WTC11 (cell line): ENCODE results near the gene GDF7. TPM values are rescaled to one million over a fixed set of nuclear protein-coding genes. Genes with fewer than 3 reads are reported as not detected.

Experiments used
- ATAC-seq: fragments of 200-7000 bp; cut with Tn5 transposase; 2 replicates; pipeline ENCODE4 v1.10.0; 2021; ENCODE audit warnings: mild to moderate bottlenecking, moderate library complexity
- CTCF ChIA-PET: fragments of 300-600 bp; sonication (Branson Sonifier 250); formaldehyde crosslinking; loops from one replicate; lab custom pipeline; 2021; ENCODE audit warnings: antibody characterized with exemption; lab: Charles Lee
- POLR2A ChIA-PET: fragments of 350-600 bp; sonication (Branson Sonifier 250); formaldehyde crosslinking; loops from one replicate; lab custom pipeline; 2021; ENCODE audit warnings: antibody characterized with exemption; lab: Charles Lee
- DNase-seq: peaks from one replicate; pipeline ENCODE4 v3.0.0; 2021; ENCODE audit warnings: low spot score
- H3K27ac Mint-ChIP-seq: 2 replicates; pipeline ENCODE4 v1.8.0; 2021; ENCODE audit warnings: mixed read lengths
- H3K27me3 Mint-ChIP-seq: 2 replicates; pipeline ENCODE4 v1.8.0; 2021; ENCODE audit warnings: low read depth, mild to moderate bottlenecking, moderate library complexity, mixed read lengths
- H3K36me3 Mint-ChIP-seq: 2 replicates; pipeline ENCODE4 v1.8.0; 2021; ENCODE audit warnings: mixed read lengths
- H3K4me1 Mint-ChIP-seq: 2 replicates; pipeline ENCODE4 v1.8.0; 2022; ENCODE audit warnings: mixed read lengths
- H3K4me3 Mint-ChIP-seq: 2 replicates; pipeline ENCODE4 v1.8.0; 2021; ENCODE audit warnings: mild to moderate bottlenecking, moderate library complexity, mixed read lengths
- H3K9me3 Mint-ChIP-seq: 2 replicates; pipeline ENCODE4 v1.8.0; 2021; ENCODE audit warnings: mixed read lengths
- E2F5 ChIP-seq: sonication (generic); formaldehyde crosslinking; IDR thresholded peaks from 2 replicates; pipeline ENCODE4 v1.8.1; 2022; ENCODE audit warnings: mild to moderate bottlenecking, moderate library complexity, missing genetic modification reagents
- ELF4 ChIP-seq: sonication (generic); formaldehyde crosslinking; IDR thresholded peaks from 2 replicates; pipeline ENCODE4 v1.8.1; 2022; ENCODE audit warnings: low read depth, mild to moderate bottlenecking, moderate library complexity, missing genetic modification reagents
- EMX1 ChIP-seq: fragments of 250-450 bp; sonication (Bioruptor Pico); IDR thresholded peaks from 2 replicates; pipeline ENCODE4 v1.8.0; 2021; ENCODE audit warnings: mild to moderate bottlenecking
- FOXJ3 ChIP-seq: sonication (generic); formaldehyde crosslinking; IDR thresholded peaks from 2 replicates; pipeline ENCODE4 v1.9.0; 2021; ENCODE audit warnings: missing genetic modification reagents, mild to moderate bottlenecking, borderline replicate concordance
- GTF2I ChIP-seq: fragments of 250-450 bp; sonication (Bioruptor Pico); conservative IDR thresholded peaks from 2 replicates; pipeline ENCODE4 v1.4.0; 2021; ENCODE audit warnings: mild to moderate bottlenecking
- IRF1 ChIP-seq: sonication (generic); formaldehyde crosslinking; IDR thresholded peaks from 2 replicates; pipeline ENCODE4 v1.8.0; 2023; ENCODE audit warnings: missing genetic modification reagents
- IRF2 ChIP-seq: sonication (generic); formaldehyde crosslinking; IDR thresholded peaks from 2 replicates; pipeline ENCODE4 v1.8.0; 2022; ENCODE audit warnings: low read depth, missing genetic modification reagents, borderline replicate concordance
- JAZF1 ChIP-seq: fragments of 250-450 bp; sonication (Bioruptor Pico); IDR thresholded peaks from 2 replicates; pipeline ENCODE4 v1.9.0; 2021; ENCODE audit warnings: moderate library complexity, mild to moderate bottlenecking, inconsistent platforms
- JUN ChIP-seq: sonication (generic); formaldehyde crosslinking; IDR thresholded peaks from 2 replicates; pipeline ENCODE4 v1.8.0; 2023; ENCODE audit warnings: mild to moderate bottlenecking, missing genetic modification reagents
- MLX ChIP-seq: sonication (generic); formaldehyde crosslinking; IDR thresholded peaks from 2 replicates; pipeline ENCODE4 v1.8.1; 2023; ENCODE audit warnings: mild to moderate bottlenecking, missing genetic modification reagents, moderate library complexity
- NR1H2 ChIP-seq: sonication (generic); formaldehyde crosslinking; IDR thresholded peaks from 2 replicates; pipeline ENCODE4 v1.9.0; 2021; ENCODE audit warnings: mild to moderate bottlenecking, moderate library complexity, missing genetic modification reagents
- NR2C2 ChIP-seq: sonication (generic); formaldehyde crosslinking; IDR thresholded peaks from 2 replicates; pipeline ENCODE4 v1.8.0; 2022; ENCODE audit warnings: mild to moderate bottlenecking, missing genetic modification reagents
- RELA ChIP-seq: sonication (generic); formaldehyde crosslinking; IDR thresholded peaks from 2 replicates; pipeline ENCODE4 v1.8.1; 2022; ENCODE audit warnings: missing genetic modification reagents, mild to moderate bottlenecking, borderline replicate concordance
- RORB ChIP-seq: fragments of 250-450 bp; sonication (Bioruptor Pico); IDR thresholded peaks from 2 replicates; pipeline ENCODE4 v1.9.0; 2021; ENCODE audit warnings: mild to moderate bottlenecking
- TEAD1 ChIP-seq: sonication (generic); formaldehyde crosslinking; IDR thresholded peaks from 2 replicates; pipeline ENCODE4 v1.8.0; 2022; ENCODE audit warnings: mild to moderate bottlenecking, missing genetic modification reagents
- ZBTB21 ChIP-seq: sonication (generic); formaldehyde crosslinking; IDR thresholded peaks from 2 replicates; pipeline ENCODE4 v1.8.1; 2023; ENCODE audit warnings: mild to moderate bottlenecking, missing genetic modification reagents, borderline replicate concordance
- ZNF263 ChIP-seq: sonication (generic); formaldehyde crosslinking; IDR thresholded peaks from 2 replicates; pipeline ENCODE4 v1.8.1; 2022; ENCODE audit warnings: low read depth, mild to moderate bottlenecking, moderate library complexity, missing genetic modification reagents
- ZNF425 ChIP-seq: fragments of 250-450 bp; sonication (Bioruptor Pico); conservative IDR thresholded peaks from 2 replicates; pipeline ENCODE4 v1.9.0; 2021; ENCODE audit warnings: mild to moderate bottlenecking
- total RNA-seq: library from RNA; stranded (reverse); gene quantifications from 3 replicates; pipeline ENCODE4 v1.2.3, GENCODE V29; 2021
- TF ChIP-seq, protein P1 (sequence below): sonication (generic); formaldehyde crosslinking; IDR thresholded peaks from 2 replicates; pipeline ENCODE4 v1.8.0; 2023; ENCODE audit warnings: mild to moderate bottlenecking, missing genetic modification reagents
- TF ChIP-seq, protein P2 (sequence below): fragments of 200-600 bp; IDR thresholded peaks from 2 replicates; pipeline ENCODE4 v1.8.0; 2022; ENCODE audit warnings: antibody characterized with exemption
- TF ChIP-seq, protein P3 (sequence below): sonication (generic); formaldehyde crosslinking; IDR thresholded peaks from 2 replicates; pipeline ENCODE4 v1.8.1; 2022; ENCODE audit warnings: low read depth, mild to moderate bottlenecking, moderate library complexity, missing genetic modification reagents, borderline replicate concordance

The GDF7 gene
- total RNA-seq, 1 experiment from 2014 or later: 0.55 TPM

DNA sequence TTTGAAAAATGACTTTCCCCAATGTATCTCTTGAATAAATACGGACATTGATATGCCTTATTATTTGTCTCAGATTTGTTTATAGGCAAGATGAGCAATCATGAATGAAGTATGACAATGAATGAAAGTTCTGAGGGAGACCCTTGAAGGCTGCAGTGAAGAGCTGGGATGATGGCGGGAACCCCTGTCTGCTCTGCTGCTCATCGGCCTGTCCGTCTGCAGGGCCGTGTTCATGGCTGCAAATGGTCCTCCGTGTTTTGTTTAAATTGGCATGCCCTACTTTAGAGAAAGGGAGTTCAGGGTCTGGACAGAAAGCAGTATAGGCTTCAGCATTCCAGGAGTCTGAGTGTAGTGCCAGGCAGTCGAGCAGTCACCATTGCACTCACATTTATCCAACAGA, 14.8 kb upstream of the GDF7 start (continued):
- TF ChIP-seq, protein P1, sequence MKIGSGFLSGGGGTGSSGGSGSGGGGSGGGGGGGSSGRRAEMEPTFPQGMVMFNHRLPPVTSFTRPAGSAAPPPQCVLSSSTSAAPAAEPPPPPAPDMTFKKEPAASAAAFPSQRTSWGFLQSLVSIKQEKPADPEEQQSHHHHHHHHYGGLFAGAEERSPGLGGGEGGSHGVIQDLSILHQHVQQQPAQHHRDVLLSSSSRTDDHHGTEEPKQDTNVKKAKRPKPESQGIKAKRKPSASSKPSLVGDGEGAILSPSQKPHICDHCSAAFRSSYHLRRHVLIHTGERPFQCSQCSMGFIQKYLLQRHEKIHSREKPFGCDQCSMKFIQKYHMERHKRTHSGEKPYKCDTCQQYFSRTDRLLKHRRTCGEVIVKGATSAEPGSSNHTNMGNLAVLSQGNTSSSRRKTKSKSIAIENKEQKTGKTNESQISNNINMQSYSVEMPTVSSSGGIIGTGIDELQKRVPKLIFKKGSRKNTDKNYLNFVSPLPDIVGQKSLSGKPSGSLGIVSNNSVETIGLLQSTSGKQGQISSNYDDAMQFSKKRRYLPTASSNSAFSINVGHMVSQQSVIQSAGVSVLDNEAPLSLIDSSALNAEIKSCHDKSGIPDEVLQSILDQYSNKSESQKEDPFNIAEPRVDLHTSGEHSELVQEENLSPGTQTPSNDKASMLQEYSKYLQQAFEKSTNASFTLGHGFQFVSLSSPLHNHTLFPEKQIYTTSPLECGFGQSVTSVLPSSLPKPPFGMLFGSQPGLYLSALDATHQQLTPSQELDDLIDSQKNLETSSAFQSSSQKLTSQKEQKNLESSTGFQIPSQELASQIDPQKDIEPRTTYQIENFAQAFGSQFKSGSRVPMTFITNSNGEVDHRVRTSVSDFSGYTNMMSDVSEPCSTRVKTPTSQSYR (CRISPR knock-in tag): no peak
- TF ChIP-seq ZBTB21 (no peak), ZNF425 (no peak)
- TF ChIP-seq, protein P2, sequence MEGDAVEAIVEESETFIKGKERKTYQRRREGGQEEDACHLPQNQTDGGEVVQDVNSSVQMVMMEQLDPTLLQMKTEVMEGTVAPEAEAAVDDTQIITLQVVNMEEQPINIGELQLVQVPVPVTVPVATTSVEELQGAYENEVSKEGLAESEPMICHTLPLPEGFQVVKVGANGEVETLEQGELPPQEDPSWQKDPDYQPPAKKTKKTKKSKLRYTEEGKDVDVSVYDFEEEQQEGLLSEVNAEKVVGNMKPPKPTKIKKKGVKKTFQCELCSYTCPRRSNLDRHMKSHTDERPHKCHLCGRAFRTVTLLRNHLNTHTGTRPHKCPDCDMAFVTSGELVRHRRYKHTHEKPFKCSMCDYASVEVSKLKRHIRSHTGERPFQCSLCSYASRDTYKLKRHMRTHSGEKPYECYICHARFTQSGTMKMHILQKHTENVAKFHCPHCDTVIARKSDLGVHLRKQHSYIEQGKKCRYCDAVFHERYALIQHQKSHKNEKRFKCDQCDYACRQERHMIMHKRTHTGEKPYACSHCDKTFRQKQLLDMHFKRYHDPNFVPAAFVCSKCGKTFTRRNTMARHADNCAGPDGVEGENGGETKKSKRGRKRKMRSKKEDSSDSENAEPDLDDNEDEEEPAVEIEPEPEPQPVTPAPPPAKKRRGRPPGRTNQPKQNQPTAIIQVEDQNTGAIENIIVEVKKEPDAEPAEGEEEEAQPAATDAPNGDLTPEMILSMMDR: no peak
- TF ChIP-seq, protein P3, sequence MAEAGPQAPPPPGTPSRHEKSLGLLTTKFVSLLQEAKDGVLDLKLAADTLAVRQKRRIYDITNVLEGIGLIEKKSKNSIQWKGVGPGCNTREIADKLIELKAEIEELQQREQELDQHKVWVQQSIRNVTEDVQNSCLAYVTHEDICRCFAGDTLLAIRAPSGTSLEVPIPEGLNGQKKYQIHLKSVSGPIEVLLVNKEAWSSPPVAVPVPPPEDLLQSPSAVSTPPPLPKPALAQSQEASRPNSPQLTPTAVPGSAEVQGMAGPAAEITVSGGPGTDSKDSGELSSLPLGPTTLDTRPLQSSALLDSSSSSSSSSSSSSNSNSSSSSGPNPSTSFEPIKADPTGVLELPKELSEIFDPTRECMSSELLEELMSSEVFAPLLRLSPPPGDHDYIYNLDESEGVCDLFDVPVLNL (CRISPR knock-in tag): no peak

DNA sequence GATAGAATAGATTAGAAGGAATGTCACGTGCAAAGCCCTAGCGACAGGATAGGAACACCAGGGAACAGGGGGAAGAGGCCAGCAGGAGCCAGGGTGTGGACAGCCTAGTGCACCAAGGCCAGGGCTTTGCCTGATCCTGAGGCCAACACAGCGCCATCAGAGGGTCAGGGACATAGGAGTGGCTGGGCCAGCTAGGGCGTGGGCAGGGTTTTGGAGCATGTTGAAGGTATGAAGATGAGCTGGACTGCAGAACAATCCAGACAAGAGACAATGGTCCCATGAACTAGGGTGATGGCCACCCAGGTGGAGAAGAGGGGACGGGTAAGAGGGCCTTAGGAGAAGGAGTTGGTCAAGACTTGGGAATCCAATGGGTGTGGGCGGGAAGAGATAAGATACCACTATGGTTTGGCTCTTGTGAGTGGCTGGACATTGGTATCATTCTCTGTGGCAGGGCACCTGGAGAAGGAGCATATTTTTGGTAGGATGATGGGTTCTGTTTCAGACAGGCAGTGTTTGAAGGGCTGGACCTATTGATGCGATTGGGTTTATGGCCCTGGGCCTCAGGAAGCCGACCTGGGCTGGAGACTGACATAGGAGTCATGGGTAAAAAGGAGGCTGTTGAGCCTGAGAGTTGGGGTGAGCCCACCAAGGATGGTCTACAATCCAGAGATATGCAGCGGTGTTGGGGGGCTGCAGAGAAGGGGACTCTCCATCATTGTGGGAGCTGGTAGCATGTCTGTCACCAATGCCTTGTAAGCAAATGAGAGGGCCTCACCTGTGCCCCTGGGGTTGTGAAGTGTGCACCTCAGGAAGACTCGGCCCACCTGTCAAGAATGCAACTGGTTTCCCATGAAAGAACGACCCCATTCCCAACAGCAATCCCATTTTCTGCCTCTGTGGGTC, 14.0 kb upstream of the GDF7 start:
- Mint-ChIP-seq H3K4me3 (no peak overlapping the region), H3K36me3 (no peaks in the 10 kb centered on the region), H3K27ac (no peak overlapping the region), H3K4me1 (peaks cover 30% of the 10 kb centered on the region), H3K27me3 (peaks cover 17% of the 10 kb centered on the region), H3K9me3 (no peaks in the 10 kb centered on the region)
- POLR2A ChIA-PET: no interaction called here
- CTCF ChIA-PET: interaction anchor here (0.6 to 4.7 kb wide), 5 partner anchors 8 to 25 kb away, joined by 3 to 77 read pairs (median 42); partner anchors contain the start of gene GDF7
- DNase-seq: no peak
- no peak for TF ChIP-seq GTF2I (CRISPR knock-in tag)
- no peak for TF ChIP-seq FOXJ3 (CRISPR knock-in tag)
- no peak for TF ChIP-seq MLX
- ATAC-seq: no peak

GRCh38 chr2:20653695-20654534, 13.0 kb upstream of the GDF7 start:
- no peaks in the 10 kb centered on the region for H3K36me3 Mint-ChIP-seq
- no peak overlapping the region for H3K27ac Mint-ChIP-seq
- no peak for DNase-seq
- H3K4me1 Mint-ChIP-seq: peaks cover 20% of the 10 kb centered on the region
- peaks cover 17% of the 10 kb centered on the region for H3K27me3 Mint-ChIP-seq
- POLR2A ChIA-PET: no interaction called here
- no peak overlapping the region for H3K4me3 Mint-ChIP-seq
- no peaks in the 10 kb centered on the region for H3K9me3 Mint-ChIP-seq
- ATAC-seq: no peak
- CTCF ChIA-PET: interaction anchor here (0.7 to 4.7 kb wide), 4 partner anchors 7 to 309 kb away, joined by 3 to 77 read pairs (median 14); no protein-coding TSS in a partner anchor
- TF ChIP-seq E2F5 (CRISPR knock-in tag) (no peak), TEAD1 (CRISPR knock-in tag) (no peak), FOXJ3 (CRISPR knock-in tag) (no peak), IRF2 (CRISPR knock-in tag) (no peak), EMX1 (CRISPR knock-in tag) (no peak), NR1H2 (CRISPR knock-in tag) (no peak), JAZF1 (CRISPR knock-in tag) (no peak), RELA (CRISPR knock-in tag) (no peak), RORB (CRISPR knock-in tag) (no peak), JUN (CRISPR knock-in tag) (no peak), ELF4 (CRISPR knock-in tag) (no peak), NR2C2 (CRISPR knock-in tag) (no peak), ZNF263 (CRISPR knock-in tag) (no peak), IRF1 (CRISPR knock-in tag) (no peak)
